Lower leg skin (tissue), 3 donors: ENCODE measurements around the gene METTL16.

Experiments used
- CTCF ChIP-seq, 3 donors: fragments of 450-650 bp; IDR thresholded peaks; one replicate each; pipeline ENCODE4 v1.5.1; 2016; ENCODE audit warnings: antibody characterized with exemption in 3 of 3, mild to moderate bottlenecking in 3 of 3, moderate library complexity in 2 of 3
- POLR2A ChIP-seq, 2 donors: fragments of 450-650 bp; IDR thresholded peaks; one replicate each; pipeline ENCODE4 v1.6.1; 2016 to 2017; ENCODE audit warnings: antibody characterized with exemption in 2 of 2, mild to moderate bottlenecking in 1 of 2, moderate library complexity in 1 of 2

- TF ChIP-seq CTCF (IDR thresholded peaks at IDR 0.05) (no peak), POLR2A (IDR thresholded peaks at IDR 0.05) (no peak)
These were observed 110.7 kb downstream of the METTL16 start, which contains the start of gene MNT for GRCh38 chr17:2400877-2401425.
